Stomach (tissue), 9 donors: ENCODE measurements around the gene KRT86. TPM values are rescaled to one million over a fixed set of nuclear protein-coding genes. Genes with fewer than 3 reads are reported as not detected.
A peak's percentile ranks its signal among the peaks of the same experiment; 100 is the strongest.

ENCODE experiments used
- DNase-seq, 2 donors: peaks; one replicate each; pipeline versions ENCODE4 v3.0.0 to v3.0.0-alpha.2; 2013 to 2019
- H3K27ac ChIP-seq, 5 donors: fragments of 200-600 bp in 4 of 5; sonication (generic) in 4 of 5; one replicate each; pipeline ENCODE4 v1.5.1; 2013 to 2019; ENCODE audit warnings: mild to moderate bottlenecking in 1 of 5, moderate library complexity in 1 of 5
- H3K27me3 ChIP-seq, 3 donors: fragments of 200-600 bp; sonication (generic); one replicate each; pipeline ENCODE4 v1.5.1; 2017 to 2019; ENCODE audit warnings: mixed run types in 1 of 3
- H3K36me3 ChIP-seq, 4 donors: fragments of 200-600 bp; sonication (generic); 1 replicate in 3 of 4; 2 replicates in 1 of 4; pipeline ENCODE4 v1.5.1; 2016 to 2019
- H3K4me1 ChIP-seq, 4 donors: fragments of 200-600 bp; sonication (generic); one replicate each; pipeline ENCODE4 v1.5.1; 2016 to 2019
- H3K4me3 ChIP-seq, 4 donors: fragments of 200-600 bp; sonication (generic) in 3 of 4; one replicate each; pipeline ENCODE4 v1.5.1; 2016 to 2019; ENCODE audit warnings: mild to moderate bottlenecking in 1 of 4
- H3K9me3 ChIP-seq, 4 donors: fragments of 200-600 bp; sonication (generic); one replicate each; pipeline ENCODE4 v1.5.1; 2016 to 2019
- EP300 ChIP-seq: sonication (generic); formaldehyde crosslinking; IDR thresholded peaks from one replicate; pipeline ENCODE4 v1.6.1; 2017; ENCODE audit warnings: antibody characterized with exemption
- POLR2A ChIP-seq, 4 donors: fragments of 450-650 bp; IDR thresholded peaks; one replicate each; pipeline ENCODE4 v1.6.1; 2016; ENCODE audit warnings: antibody characterized with exemption in 4 of 4, control low read depth in 2 of 4, mild to moderate bottlenecking in 1 of 4, moderate library complexity in 1 of 4
- POLR2AphosphoS5 ChIP-seq, 3 donors: sonication (generic); formaldehyde crosslinking; IDR thresholded peaks; one replicate each; pipeline ENCODE4 v1.6.1; 2016; ENCODE audit warnings: antibody characterized with exemption in 3 of 3
- WGBS, 5 donors: extraction: QIAGEN DNeasy Blood & Tissue Kit in 3 of 5; methylation state at CpG; one replicate each; pipeline versions ENCODE4 v1.1.5 to v1.1.7; 2013 to 2018; 5-methylcytosine and 5-hydroxymethylcytosine counted together
- intact Hi-C: fragments of 100-400 bp; cut with DNase I; formaldehyde crosslinking; loops from one replicate; pipeline ENCODE4 v1.15.1; 2023; ENCODE audit warnings: low total_unique reads
- polyA plus RNA-seq, 3 donors: library from polyadenylated mRNA; stranded (reverse); fragments of 200-250 nt; gene quantifications; one replicate each; pipeline ENCODE4 v1.2.3, GENCODE V29; 2013
- total RNA-seq, 5 donors: library from RNA; depleted of rRNA; stranded (reverse); fragments of >200 nt; gene quantifications; one replicate each; pipeline versions ENCODE4 v1.1.0 to v1.2.3, GENCODE V29; 2014 to 2016
- TF ChIP-seq, protein P1 (sequence below), 7 experiments: fragments of 450-650 bp in 4 of 7; fragments of 200-600 bp in 3 of 7; sonication (generic) in 3 of 7; IDR thresholded peaks; one replicate each; pipeline ENCODE4 v1.5.1; 2016 to 2019; ENCODE audit warnings: antibody characterized with exemption in 7 of 7, control low read depth in 2 of 7, mild to moderate bottlenecking in 1 of 7
- donor health status: healthy with polysubstance abuse.
- donor health status: Bipolar disorder and iron deficiency.
- donor health status: healthy.

The KRT86 gene
- total and polyA plus RNA-seq, 8 donors, result not detected

DNA sequence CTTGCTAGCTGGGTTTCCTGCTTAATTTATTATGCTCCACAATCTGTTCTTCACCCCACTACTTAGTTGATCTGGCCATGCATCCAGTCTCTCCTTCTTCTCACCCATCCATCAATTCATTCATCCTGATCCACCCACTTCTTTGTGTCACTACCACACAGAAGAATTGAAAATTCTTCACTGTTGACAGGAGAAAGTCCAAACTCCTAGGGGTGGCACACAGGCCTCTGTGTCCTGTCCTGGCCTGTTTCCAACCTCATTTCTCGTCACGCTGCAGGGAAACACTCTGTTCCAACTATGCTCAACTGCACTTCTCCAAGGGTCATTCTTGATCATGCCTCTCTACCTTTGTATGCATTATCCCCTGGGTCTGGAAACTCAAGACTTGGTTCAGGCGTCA lies 57.4 kb downstream of the KRT86 start:
- DNase-seq, result no peak
- intact Hi-C loops, result no loop called here
- no peak overlapping the region for H3K4me3 ChIP-seq
- no peak for TF ChIP-seq POLR2A (IDR thresholded peaks at IDR 0.05)
- H3K27ac ChIP-seq, result no peak overlapping the region
- peaks cover 0 to 10% (median 4%) of the 10 kb centered on the region in 4 donors for H3K4me1 ChIP-seq
- WGBS, 5 donors, result 74 to 92% (median 78%) methylated on average over 3 of the region's 3 CpGs
- H3K9me3 ChIP-seq, result peaks cover 0 to 13% (median 8%) of the 10 kb centered on the region in 4 donors
- H3K27me3 ChIP-seq, result peaks cover 0 to 5% (median 0%) of the 10 kb centered on the region in 3 donors
- H3K36me3 ChIP-seq, result no peaks in the 10 kb centered on the region

DNA sequence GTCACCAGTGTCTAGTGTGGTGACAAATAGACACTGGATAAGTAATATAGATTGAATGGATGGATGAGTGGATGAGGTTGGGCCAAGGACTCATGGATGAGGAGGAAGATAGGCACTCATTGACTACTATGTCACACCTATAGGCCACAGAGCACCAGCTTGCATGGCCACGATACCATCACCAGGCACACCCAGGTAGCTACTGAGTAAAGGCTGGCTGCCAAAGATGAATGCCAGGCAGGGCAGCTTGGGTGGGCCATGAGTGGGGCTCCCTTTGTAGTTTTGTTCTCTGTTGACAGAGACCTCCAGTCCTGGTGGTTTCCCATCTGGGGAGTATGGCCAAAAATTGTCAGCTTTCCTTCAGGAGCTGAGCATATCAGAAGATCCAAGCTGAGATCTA lies 57.9 kb downstream of the KRT86 start:
- Histone ChIP-seq H3K27ac (no peak overlapping the region), H3K9me3 (peaks cover 0 to 14% (median 8%) of the 10 kb centered on the region in 4 donors), H3K4me3 (no peak overlapping the region), H3K4me1 (peaks cover 0 to 7% (median 4%) of the 10 kb centered on the region in 4 donors), H3K27me3 (peaks cover 0 to 5% (median 0%) of the 10 kb centered on the region in 3 donors), H3K36me3 (no peaks in the 10 kb centered on the region)
- TF ChIP-seq, protein P1, sequence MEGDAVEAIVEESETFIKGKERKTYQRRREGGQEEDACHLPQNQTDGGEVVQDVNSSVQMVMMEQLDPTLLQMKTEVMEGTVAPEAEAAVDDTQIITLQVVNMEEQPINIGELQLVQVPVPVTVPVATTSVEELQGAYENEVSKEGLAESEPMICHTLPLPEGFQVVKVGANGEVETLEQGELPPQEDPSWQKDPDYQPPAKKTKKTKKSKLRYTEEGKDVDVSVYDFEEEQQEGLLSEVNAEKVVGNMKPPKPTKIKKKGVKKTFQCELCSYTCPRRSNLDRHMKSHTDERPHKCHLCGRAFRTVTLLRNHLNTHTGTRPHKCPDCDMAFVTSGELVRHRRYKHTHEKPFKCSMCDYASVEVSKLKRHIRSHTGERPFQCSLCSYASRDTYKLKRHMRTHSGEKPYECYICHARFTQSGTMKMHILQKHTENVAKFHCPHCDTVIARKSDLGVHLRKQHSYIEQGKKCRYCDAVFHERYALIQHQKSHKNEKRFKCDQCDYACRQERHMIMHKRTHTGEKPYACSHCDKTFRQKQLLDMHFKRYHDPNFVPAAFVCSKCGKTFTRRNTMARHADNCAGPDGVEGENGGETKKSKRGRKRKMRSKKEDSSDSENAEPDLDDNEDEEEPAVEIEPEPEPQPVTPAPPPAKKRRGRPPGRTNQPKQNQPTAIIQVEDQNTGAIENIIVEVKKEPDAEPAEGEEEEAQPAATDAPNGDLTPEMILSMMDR (IDR thresholded peaks at IDR 0.05), result no peak
- TF ChIP-seq POLR2A (IDR thresholded peaks at IDR 0.05) (no peak), EP300 (no peak), POLR2AphosphoS5 (IDR thresholded peaks at IDR 0.05) (no peak)
- DNase-seq, result no peak
- WGBS, 5 donors, result 70 to 100% (median 95%) methylated on average over 1 of the region's 1 CpG
- intact Hi-C loops, result no loop called here

DNA sequence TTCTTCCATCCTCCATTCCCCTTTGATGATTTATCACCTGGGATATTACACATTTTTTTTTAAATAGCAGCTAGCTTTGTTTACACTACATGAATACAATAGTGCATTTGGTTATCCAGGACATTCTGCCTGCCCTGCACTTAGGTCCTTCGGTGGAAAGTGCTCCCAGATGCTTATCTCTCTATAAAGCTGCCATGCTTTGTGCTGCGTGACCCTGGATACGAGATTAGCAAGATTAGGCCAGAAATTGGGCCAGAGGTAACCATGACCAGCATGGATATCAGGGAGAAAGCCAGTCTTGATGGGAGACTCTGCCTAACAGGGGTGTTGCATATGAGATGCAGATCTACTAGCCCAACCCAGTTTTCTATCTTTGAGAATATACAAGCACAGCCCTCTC lies 58.9 kb downstream of the KRT86 start:
- WGBS, 5 donors, result 27 to 48% (median 34%) methylated on average over 3 of the region's 3 CpGs

GRCh38 chr12:52334185-52334584 lies 59.7 kb downstream of the KRT86 start:
- H3K27me3 ChIP-seq, result peaks cover 0 to 5% (median 0%) of the 10 kb centered on the region in 3 donors
- no peak overlapping the region for H3K27ac ChIP-seq
- DNase-seq, result no peak
- no peaks in the 10 kb centered on the region for H3K36me3 ChIP-seq
- WGBS, 5 donors, result 86 to 94% (median 90%) methylated on average over 3 of the region's 3 CpGs
- TF ChIP-seq EP300 (no peak), POLR2AphosphoS5 (IDR thresholded peaks at IDR 0.05) (no peak), POLR2A (IDR thresholded peaks at IDR 0.05) (no peak)
- TF ChIP-seq, protein P1 (IDR thresholded peaks at IDR 0.05), result no peak
- H3K4me1 ChIP-seq, result no peaks in the 10 kb centered on the region
- peaks cover 0 to 14% (median 8%) of the 10 kb centered on the region in 4 donors for H3K9me3 ChIP-seq
- intact Hi-C loops, result no loop called here
- H3K4me3 ChIP-seq, result no peak overlapping the region

More for the DNA sequence above, 58.9 kb downstream of the KRT86 start:
- Histone ChIP-seq H3K27ac (no peak overlapping the region), H3K36me3 (no peaks in the 10 kb centered on the region), H3K27me3 (peaks cover 0 to 5% (median 0%) of the 10 kb centered on the region in 3 donors), H3K4me3 (no peak overlapping the region), H3K9me3 (peaks cover 0 to 14% (median 8%) of the 10 kb centered on the region in 4 donors), H3K4me1 (no peaks in the 10 kb centered on the region)
- DNase-seq, result no peak
- intact Hi-C loops, result no loop called here
- TF ChIP-seq EP300 (no peak), POLR2A (IDR thresholded peaks at IDR 0.05) (no peak), POLR2AphosphoS5 (IDR thresholded peaks at IDR 0.05) (no peak)
- TF ChIP-seq, protein P1 (IDR thresholded peaks at IDR 0.05), result no peak

- WGBS, 5 donors, result 57 to 76% (median 67%) methylated on average over 4 of the region's 4 CpGs
- Histone ChIP-seq H3K27me3 (peaks cover 0 to 5% (median 0%) of the 10 kb centered on the region in 3 donors), H3K4me3 (no peak overlapping the region), H3K27ac (no peak overlapping the region), H3K4me1 (no peaks in the 10 kb centered on the region), H3K9me3 (peaks cover 0 to 14% (median 8%) of the 10 kb centered on the region in 4 donors), H3K36me3 (no peaks in the 10 kb centered on the region)
- intact Hi-C loops, result no loop called here
- no peak for TF ChIP-seq POLR2AphosphoS5 (IDR thresholded peaks at IDR 0.05)
- no peak for TF ChIP-seq EP300
- TF ChIP-seq, protein P1 (IDR thresholded peaks at IDR 0.05), result no peak
- no peak for TF ChIP-seq POLR2A (IDR thresholded peaks at IDR 0.05)
- peak in 1 of 2 donors; percentile 43 for DNase-seq
Observed at GRCh38 chr12:52335598-52336262, 61.3 kb downstream of the KRT86 start.
